ENCODE measurements around the gene HUS1B. TPM values are rescaled to one million over a fixed set of nuclear protein-coding genes. Genes with fewer than 3 reads are reported as not detected.

HUS1B gene
- total and polyA plus RNA-seq, 2 of the 8 experiments (the other 6 are each of a cell fraction or from before 2014, with no cell fraction given), result 0.48 to 1.1 TPM

DNA sequence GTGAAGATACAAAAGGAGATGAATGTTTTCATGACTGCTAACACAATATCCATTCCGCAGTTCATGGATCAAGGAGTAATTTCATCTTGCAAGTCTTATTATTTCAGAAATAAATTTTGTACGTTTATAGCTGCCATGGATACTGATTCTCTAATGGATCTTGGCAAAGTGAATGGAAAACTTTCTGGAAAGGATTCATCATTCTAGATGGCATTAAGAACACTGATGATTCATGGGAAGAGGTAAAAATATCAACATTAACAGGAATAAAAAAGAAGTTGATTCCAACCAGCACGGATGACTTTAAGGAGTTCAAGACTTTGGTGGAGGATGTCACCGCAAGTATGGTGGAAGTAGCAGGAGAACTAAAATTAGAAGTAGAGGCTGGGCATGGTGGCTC is 2.8 kb downstream of the HUS1B start (continued):
- TF ChIP-seq ATF2 (IDR thresholded peaks at IDR 0.05; ENCODE audit: low read length) (no peak), POLR2A (IDR thresholded peaks at IDR 0.05; ENCODE audit: control extremely low read depth in 1 of 2, low read depth in 2 of 2, low read length in 2 of 2) (no peak)
